Ishikawa (cell line): ENCODE results near the gene MRM3.

Source experiments
- CEBPB ChIP-seq: IDR thresholded peaks from 2 replicates; pipeline ENCODE4 v1.6.1; 2012
- CREB1 ChIP-seq: IDR thresholded peaks from 2 replicates; pipeline ENCODE4 v1.6.1; 2012; ENCODE audit warnings: low read depth
- EGR1 ChIP-seq: IDR thresholded peaks from 2 replicates; pipeline ENCODE4 v1.6.1; 2012
- EP300 ChIP-seq: IDR thresholded peaks from 2 replicates; pipeline ENCODE4 v1.6.1; 2012; ENCODE audit warnings: borderline replicate concordance
- FOXM1 ChIP-seq: IDR thresholded peaks from 2 replicates; pipeline ENCODE4 v1.6.1; 2012; ENCODE audit warnings: low read depth, borderline replicate concordance
- MAX ChIP-seq: IDR thresholded peaks from 2 replicates; pipeline ENCODE4 v1.6.1; 2012
- RAD21 ChIP-seq: IDR thresholded peaks from 2 replicates; pipeline ENCODE4 v1.6.1; 2012; ENCODE audit warnings: low read depth
- REST ChIP-seq: IDR thresholded peaks from 2 replicates; pipeline ENCODE4 v1.6.1; 2012; ENCODE audit warnings: low read depth, mild to moderate bottlenecking
- TAF1 ChIP-seq: IDR thresholded peaks from 2 replicates; pipeline ENCODE4 v1.6.1; 2012; ENCODE audit warnings: low read depth, mild to moderate bottlenecking
- TCF12 ChIP-seq: IDR thresholded peaks from 2 replicates; pipeline ENCODE4 v1.6.1; 2012; ENCODE audit warnings: low read depth
- TEAD4 ChIP-seq: IDR thresholded peaks from 2 replicates; pipeline ENCODE4 v1.6.1; 2012
- USF1 ChIP-seq: IDR thresholded peaks from 2 replicates; pipeline ENCODE4 v1.6.1; 2012
- YY1 ChIP-seq: IDR thresholded peaks from 2 replicates; pipeline ENCODE4 v1.6.1; 2012; ENCODE audit warnings: low read depth
- ZBTB7A ChIP-seq: IDR thresholded peaks from 2 replicates; pipeline ENCODE4 v1.6.1; 2012; ENCODE audit warnings: low read depth

GRCh38 chr17:828761-829160, 46.6 kb downstream of the MRM3 start:
- TF ChIP-seq REST: no peak
- TF ChIP-seq FOXM1: no peak
- TF ChIP-seq MAX: no peak
- no peak for TF ChIP-seq TAF1
- TF ChIP-seq EP300: no peak
- TF ChIP-seq CREB1: no peak
- no peak for TF ChIP-seq RAD21
- no peak for TF ChIP-seq USF1
- no peak for TF ChIP-seq ZBTB7A
- no peak for TF ChIP-seq TCF12
- TF ChIP-seq YY1: no peak
- TF ChIP-seq CEBPB: no peak
- TF ChIP-seq TEAD4: no peak
- TF ChIP-seq EGR1: no peak
